NCI-H774 (cell line): ENCODE data around the gene COL20A1.
"Not testable (repeated sequence)": the region's sequence is repeated elsewhere in the genome, so short reads cannot be mapped to it uniquely, and the experiment has no call there.

Source experiments
- DNase-seq: peaks from one replicate; lab custom pipeline; 2025; lab: John Stamatoyannopoulos, UW

The COL20A1 gene

DNA sequence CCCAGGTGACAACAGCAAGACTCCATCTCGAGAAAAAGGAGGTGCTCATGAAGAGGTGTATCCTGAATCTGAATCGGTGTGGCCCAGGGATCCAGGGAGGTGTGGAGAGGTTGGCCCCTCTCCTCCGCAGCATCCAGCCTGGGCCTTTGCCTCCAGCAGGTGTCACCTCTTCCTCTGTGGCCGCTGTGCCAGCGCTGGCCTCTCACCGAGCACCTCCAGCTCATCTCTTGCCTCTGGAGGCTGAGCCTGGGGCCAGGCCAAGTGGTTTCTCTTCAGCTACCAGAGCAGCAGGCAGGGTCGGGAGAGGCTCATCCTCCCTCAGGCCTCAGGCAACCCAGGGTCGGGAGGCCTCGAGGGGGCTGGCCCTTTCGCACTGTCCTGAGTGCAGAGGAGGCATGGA is 1.2 kb upstream of the COL20A1 start:
- no peak for DNase-seq

DNA sequence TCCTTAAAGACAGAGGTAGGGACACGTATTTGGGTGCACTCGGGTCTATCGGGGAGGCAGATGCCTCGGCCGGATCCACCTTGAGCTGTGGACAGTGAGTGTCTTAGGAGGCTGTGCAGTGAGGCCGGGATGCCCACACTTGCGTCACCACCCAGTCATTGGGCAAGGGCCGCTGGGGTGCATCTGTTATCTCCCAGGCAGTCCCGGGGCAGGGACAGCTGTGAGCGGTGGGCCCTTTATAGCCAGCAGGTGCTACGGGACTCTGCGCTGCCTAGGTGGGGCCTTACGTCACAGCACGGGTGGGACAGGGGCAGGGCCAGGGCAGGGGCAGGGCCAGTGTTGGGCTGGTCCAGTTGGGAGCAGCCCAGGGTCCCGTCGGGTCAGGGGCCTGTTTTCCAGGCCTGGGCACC is 689 bp upstream of the COL20A1 start:
- no peak for DNase-seq

DNA sequence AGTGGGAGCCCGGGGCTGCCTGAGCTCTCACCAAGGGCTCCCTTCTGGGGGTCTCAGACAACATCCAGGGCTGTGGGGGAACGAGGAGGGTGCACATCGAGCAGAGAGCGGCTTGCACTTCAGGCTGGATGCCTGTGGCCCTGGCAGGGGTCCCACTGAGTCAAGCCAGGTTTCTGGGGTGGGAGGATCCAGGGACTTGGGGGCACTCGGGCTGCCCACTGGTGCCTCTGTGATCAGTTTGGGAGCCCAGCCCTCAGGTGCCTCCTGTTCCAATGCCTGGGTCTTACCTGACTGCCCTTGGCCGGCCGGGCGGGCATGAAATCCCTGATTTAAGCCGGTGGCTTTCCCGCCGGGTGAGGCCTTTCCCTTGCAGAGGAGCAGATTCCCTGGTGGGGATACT is 470 bp downstream of the COL20A1 start:
- no peak for DNase-seq

DNA sequence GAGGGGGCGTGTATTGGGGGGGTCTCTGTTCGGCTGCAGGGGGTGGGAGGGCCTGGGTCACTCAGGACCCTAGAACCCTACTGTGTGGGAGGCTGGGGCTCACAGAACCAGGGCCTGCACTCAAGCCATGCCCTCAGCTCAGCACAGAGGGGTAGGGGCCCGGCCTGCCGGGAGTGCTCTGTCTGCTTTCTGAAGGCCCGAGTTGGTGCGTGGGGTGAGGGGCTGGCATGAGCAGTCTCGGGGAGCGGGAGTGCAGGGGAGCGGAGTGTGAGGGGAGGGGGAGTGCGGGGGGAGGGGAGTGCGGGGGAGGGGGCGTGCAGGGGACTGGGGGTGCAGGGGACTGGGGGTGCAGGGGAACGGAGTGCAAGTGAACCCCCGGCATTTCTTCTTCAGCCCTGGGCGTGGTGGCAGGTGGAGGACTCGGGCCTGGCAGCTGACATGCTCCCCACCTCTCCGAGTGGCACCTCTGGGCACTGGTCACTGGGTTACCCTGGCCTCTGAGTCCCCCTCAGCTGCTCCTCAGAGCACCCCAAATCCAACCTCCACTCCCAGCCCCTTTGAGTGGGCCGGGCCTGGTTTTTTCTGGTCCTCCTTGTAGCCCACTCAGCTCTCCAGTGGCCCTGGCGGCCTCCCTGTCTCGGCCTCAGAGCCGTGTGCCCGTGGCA is 1.0 kb downstream of the COL20A1 start:
- no peak for DNase-seq

DNA sequence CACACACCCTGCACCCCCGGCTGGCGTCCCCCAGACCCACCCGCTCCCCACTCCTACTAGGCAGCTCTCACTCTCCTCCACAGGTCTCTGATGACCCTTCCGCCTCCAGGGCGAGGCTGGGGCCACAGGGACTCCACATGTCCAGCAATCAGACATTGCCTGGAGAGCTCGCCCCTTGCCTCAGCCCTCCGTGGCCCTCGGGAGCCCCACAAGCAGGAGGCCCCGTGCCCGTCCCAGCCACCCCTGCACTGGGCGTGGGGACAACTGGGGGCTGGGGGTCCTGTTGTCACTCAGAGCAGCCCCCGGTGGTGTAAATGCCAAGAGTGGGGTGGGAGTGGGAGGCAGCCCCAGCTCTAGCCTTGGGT is 1.5 kb downstream of the COL20A1 start:
- no peak for DNase-seq

DNA sequence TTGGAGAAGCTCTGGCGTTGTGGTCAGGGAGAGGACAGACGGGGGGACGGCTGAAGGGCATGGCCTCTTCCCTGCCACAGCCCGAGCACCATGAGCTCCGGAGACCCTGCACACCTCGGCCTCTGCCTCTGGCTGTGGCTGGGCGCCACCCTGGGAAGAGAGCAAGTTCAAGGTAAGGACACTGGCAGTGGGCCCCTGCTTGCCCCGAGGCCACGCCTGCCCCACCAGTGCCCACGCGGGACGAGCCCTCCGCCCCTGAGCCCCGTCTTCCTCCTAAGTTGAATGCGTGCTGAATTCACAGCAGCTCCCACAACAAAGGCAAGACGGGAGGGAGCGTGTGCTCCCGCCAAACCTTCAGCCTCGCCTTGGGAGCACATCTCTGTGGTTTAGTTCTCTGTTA is 2.0 kb downstream of the COL20A1 start:
- DNase-seq = no peak

DNA sequence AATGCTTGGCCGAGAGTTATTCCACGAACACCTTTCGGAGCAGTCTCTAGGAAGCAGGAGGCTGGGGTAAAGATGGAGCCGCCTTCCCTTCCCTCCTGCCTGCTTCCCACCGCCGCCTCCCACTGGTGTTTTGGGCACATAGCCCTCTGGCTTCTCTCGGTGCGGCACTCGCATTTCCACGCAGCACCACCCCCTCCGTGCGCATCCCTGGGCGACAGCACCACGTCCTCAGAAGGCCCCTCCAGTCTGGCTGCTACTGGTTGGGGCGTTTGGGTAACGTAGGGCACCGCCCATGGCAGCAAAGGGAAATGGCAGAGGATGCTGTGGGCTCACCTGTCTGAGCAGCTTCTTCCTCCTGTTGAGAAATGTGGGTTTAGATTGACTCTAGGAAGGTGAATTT is 2.4 kb downstream of the COL20A1 start:
- DNase-seq = no peak

DNA sequence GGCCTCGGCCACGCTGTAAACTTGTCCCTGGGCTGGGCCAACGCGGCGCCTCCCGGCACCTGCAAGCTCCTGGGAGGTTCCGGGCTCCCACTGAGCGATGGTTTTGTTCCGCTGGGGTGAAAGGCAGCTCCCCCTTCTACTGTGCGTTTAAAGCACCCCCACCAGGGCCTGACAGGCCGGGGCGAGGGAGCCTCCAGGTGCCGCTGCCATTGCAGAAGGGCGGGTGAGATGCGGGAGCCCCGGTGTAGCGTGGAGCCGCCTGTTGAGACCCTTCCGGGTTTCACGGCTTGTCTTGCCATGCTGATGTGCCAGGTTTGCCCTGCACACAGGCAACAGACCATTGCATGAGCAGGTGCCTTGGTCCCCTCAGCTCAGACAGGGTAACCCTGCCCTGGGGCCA is 2.9 kb downstream of the COL20A1 start:
- DNase-seq = no peak

DNA sequence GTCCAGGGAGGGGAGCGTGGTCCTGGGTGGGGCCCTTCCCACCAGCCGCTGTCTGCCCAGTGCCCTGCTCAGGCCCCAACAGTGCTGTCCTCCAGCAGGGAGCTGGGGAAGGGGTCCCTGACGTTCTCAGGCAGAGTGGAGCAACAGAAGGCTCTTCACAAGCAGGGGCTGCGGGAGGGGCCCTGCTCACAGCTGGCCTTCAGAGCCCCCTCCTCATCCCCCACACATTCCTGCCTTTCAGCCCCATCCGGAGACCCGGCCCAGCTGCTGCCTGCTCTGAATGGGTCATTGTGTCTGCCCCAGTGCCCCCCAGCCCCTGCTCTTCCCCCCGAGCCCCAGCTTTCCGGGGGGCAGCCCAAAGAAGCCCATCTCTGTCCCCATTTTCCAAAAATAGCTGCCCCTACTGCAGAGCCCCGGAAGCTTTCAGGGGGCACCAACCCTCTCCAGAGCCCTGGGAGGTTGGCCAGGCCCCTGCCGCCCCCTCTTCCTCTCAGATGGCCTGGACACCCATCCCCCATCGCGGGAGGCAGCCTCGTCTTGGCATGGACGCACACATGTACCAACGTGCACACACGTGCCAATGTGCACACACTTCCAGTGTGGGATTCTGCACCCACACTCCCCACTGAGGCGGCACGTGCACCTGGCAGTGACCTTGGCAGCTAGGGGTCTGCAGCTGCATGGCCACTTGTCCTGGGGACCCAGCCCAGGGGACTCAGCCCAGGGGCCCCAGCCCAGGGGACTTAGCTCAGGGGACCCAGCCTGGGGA is 3.7 kb downstream of the COL20A1 start:
- DNase-seq = no peak

DNA sequence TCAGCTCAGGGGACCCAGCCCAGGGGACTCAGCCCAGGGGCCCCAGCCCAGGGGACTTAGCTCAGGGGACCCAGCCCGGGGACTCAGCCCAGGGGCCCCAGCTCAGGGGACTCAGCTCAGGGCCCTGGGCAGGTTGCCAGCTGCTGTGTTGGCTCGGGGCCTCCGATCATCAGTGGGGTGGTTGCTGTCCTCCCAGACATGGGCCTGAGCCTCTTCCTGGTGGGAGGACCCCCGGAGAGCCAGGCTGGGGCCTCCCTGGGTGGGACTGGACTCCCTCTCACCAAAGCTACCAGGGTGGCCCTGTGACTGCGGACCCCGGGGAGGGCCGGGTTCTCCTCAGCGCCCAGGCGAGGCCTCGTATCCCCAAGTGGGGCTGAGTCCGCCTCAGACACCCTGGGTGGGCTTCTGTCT is 4.4 kb downstream of the COL20A1 start:
- DNase-seq = no peak

DNA sequence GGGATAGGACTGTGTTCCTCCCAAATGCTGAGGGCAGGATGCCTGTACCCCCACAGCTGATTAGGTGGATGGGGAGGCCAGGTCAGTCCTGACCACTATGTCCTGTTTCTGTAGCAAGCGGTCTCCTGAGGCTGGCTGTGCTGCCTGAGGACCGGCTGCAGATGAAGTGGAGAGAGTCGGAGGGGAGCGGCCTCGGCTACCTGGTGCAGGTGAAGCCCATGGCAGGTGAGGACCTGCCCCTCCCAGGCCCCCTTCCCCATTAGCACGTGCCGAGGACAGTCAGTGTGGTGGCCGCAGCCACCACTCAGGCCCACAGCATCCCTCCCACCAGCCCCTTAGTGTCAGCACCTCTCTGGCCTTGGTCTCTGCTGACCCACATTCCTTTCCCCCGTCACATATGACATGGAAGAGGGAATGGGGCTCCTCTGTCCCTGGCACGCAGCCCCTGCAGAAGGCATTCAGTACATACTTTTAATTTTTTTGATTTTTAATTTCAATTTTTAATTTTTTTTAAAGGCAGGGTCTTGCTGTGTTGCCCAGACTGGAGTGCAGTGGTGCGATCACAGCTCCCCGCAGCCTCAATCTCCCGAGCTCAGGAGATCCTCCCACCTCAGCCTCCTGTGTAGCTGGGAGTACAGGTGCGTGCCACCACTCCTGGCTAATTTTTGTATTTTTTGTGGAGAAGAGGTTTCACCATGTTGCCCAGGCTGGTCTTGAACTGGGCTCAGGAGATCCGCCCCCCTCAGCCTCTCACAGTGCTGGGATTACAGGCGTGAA is 5.0 kb downstream of the COL20A1 start:
- DNase-seq = no peak

DNA sequence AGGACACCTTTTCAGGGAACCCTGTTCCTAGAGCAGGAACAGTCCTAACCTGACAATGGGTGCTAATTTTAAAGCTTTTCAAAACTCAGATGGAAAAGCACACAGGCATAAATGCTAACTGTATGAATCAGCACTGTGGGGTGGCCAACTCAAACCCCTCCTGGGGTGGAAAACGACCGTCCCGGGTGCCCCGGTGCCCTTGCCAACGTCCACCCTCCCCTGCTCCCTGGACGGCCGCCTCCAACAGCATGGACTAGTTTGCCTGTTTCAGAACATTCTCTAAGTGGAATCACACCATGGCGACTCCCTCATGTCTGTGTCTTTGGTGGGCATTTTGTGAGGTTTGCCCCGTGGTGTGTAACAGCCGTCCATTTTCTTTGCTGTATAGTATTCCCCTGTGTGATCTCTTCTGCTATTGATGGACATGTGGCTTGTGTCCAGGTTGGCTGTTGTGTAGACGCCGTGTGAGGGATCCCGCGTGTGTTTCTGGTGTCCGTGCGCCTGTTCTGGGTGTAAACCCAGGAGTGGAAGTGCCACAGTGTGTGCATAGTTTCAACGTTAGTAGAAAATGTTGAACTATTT is 5.8 kb downstream of the COL20A1 start:
- no peak for DNase-seq

DNA sequence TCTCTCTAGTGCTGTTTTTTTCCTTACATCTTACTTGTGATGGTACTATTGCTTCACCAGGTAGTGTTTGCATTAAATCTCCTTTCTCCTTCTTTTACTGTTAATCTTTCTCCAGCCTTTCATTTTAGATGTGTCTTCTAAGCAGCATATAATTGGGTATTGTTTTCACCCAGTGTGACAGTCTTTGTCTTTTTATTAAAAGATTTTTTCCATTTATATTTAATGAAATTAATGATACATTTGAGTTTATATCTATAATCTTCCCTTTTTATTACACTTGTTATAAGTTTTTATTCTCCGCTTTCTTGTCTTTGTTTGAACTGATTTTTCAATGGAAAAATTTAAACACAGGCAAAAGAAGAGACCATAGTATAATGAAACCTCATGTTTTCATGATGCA is 8.7 kb downstream of the COL20A1 start:
- DNase-seq = no peak

DNA sequence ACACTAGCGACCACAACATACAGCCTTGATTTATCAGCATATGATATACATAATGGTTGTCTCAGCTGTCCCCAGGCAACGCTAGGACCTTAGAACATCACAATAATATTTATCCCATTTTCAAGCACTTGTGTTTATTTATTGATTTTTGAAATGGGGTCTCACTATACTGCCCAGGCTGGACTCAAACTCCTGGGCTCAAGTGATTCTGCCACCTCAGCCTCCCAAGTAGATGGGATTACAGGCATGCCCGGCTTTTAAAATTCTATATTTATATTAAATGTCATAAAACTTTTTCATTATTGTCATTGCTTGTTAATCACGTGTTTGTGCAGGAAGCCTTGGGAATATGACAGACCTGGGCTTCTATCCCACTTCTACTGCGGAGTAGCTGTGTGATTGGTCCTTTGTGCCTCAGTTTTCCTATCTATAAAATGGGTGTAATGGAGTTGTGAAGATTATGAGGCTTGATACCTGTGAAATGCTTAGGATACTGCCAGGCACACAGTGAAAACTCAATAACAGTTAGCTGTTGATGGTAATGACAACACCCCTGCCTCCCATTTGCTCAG is 10.2 kb downstream of the COL20A1 start:
- no peak for DNase-seq

DNA sequence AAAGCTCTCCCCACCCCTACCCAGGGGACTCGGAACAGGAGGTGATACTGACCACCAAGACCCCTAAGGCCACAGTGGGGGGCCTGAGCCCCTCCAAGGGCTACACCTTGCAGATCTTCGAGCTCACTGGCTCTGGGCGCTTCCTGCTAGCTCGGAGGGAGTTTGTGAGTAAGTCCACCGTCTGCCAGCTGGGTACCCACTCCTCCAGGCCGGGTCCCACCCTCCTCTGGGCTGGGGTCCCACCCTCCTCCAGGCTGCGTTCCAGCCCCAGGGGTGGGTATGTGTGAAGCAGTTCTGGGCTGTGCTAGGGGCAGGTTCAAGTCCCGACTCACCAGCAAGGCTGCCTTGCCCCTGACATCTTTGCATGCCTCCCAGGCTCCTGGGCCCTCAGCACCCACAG is 12.4 kb downstream of the COL20A1 start:
- DNase-seq = no peak

DNA sequence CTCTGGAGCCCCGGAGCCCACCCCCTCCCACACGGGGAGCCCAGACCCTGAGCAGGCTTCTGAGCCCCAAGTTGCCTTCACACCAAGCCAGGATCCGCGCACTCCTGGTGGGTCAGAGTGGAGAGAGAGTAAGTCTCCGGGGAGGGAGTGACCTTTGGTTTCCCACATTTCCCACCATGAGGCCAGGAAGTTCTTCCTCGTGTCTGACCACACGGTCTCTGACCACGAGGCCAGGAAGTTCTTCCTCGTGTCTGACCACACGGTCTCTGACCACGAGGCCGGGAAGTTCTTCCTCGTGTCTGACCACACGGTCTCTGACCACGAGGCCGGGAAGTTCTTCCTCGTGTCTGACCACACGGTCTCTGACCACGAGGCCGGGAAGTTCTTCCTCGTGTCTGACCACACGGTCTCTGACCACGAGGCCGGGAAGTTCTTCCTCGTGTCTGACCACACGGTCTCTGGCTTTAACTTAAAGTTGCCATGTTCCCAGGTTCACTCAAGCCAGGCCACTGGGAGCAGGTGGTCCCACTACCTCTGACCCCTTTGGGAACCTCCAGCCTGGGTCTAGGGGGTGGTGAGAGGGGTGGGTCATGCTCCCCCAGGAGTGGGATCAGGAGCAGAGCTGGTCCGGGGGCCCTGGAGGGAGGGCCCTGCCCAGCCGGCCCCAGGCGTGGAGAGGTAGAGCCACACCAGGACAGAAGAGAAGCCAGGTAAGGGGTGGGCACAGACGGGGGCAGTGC is 13.1 kb downstream of the COL20A1 start:
- DNase-seq = not testable (repeated sequence)

DNA sequence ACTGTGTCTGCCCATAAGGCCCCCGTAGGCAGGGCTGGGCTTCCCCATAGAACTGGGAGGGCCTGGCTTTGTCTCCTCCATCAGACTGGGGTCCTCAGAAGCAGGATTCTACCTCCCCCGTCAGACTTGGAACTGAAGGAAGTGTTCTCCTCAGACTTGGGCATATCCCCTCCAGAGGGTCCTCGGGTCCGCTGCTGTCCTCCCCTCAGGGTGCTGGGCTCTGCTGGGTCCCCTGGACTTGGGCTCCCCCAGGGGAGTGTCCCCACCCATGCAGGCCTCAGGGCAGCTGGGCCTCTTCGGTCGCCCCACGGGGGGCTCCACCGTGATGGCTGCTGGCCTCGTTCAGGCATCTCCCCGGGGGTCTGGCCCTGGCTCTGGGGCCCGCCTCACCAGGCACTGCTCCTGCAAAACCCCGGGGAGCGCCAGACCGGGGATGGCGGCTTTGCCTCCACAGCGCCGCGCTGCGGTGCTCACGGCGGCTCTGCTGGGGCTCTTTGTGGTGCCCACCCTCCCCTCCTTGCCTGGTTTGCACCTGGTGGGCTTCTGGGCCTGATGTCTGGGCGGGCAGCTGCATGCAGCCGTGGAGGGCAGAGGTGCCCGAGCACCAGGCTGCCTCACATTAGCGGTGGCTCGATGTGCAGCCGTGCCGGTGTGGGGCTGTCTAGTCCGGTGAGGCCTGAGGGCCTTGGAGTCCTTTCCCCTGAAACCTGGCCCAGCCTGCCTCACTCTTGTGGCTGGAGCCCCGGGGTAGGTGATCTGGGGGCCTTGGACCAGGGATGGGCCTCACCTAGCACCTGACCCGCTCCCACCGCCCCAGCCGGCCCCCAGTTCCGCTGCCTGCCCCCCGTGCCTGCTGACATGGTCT is 13.9 kb downstream of the COL20A1 start:
- no peak for DNase-seq

DNA sequence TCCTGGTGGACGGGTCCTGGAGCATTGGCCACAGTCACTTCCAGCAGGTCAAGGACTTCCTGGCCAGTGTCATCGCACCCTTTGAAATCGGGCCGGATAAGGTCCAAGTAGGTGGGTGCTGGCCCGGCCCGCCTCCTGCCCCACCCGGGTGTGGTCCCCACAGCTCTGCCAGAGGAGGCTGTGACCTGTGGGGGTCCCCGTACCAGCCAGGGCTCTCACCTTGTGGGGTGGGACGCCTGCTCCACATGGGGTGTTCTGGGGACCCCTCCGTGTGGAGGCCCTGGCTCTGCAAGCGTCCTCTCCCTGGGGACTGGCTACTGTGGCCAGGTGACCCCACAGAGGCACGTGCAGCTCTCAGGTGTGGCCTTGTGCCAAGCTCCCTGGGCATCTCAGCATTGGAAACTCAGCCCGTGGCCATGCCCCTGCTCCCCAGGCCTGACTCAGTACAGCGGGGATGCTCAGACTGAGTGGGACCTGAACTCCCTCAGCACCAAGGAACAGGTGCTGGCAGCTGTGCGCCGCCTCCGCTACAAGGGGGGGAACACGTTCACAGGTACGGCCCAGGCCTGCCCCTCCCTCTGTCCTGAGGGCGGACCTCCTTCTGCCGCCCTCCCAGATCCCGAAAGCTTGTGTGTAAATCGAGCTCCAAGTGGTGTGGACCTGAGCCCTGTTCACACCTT is 14.7 kb downstream of the COL20A1 start:
- no peak for DNase-seq

DNA sequence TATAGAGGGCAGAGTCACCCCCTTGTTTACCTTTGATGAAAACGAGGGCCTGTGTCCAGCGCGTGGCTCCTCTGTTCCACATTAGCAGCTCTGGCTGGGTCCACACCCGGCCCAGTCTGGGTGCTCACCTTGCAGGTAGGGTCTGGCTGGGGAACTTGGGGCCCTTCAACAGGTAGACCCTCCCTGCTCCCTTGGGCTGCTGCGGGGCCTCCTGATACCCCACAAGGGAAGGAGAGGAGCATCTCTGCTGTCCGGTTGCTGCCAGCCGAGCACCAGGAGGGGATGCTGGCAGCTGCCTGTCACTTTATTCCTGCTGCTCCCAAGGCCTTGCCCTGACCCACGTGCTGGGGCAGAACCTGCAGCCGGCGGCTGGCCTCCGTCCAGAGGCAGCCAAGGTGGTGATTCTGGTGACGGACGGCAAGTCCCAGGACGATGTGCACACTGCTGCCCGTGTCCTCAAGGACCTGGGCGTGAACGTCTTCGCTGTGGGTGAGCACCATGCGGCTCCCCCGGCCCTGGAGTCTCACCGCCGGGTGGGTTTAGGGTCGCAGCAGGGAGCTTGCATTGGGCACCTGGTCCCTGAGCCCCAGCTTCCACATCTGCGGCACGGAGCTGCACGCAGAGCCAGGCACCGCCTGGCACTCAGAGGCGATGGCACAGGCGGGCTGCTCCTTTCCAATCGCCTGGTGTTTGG is 15.4 kb downstream of the COL20A1 start:
- no peak for DNase-seq
